Measurements from ENCODE around the gene ETV6. TPM values are rescaled to one million over a fixed set of nuclear protein-coding genes. Genes with fewer than 3 reads are reported as not detected.

ETV6 gene
- total and polyA plus RNA-seq, 2 of the 8 experiments (the other 6 are each of a cell fraction or from before 2014, with no cell fraction given) = 5.5 to 23.9 TPM

- TF ChIP-seq ASH2L (IDR thresholded peaks at IDR 0.05; ENCODE audit: low read length) = no peak
- TF ChIP-seq SRF (IDR thresholded peaks at IDR 0.05; ENCODE audit: low read depth, low read length) = no peak
- TF ChIP-seq KDM5A (IDR thresholded peaks at IDR 0.05; ENCODE audit: low read length) = no peak
- no peak for TF ChIP-seq GTF2F1 (IDR thresholded peaks at IDR 0.05; ENCODE audit: borderline replicate concordance, low read depth, low read length)
- TF ChIP-seq USF2 (IDR thresholded peaks at IDR 0.05; ENCODE audit: low read length) = no peak
- no peak for TF ChIP-seq BRCA1 (IDR thresholded peaks at IDR 0.05; ENCODE audit: low read depth, low read length)
- no peak for TF ChIP-seq RNF2 (IDR thresholded peaks at IDR 0.05; ENCODE audit: borderline replicate concordance, low read depth, low read length, missing control alignments, poor library complexity, severe bottlenecking)
- Histone ChIP-seq H2BK15ac (ENCODE audit: low read length) (no peak overlapping the region), H3K36me3 (ENCODE audit: control insufficient read depth in 2 of 4, insufficient read depth in 4 of 4, low read length in 3 of 4) (no peaks in the 10 kb centered on the region), H4K91ac (replicated peaks; ENCODE audit: insufficient read length, low read length) (no peak overlapping the region), H4K5ac (ENCODE audit: insufficient read length, low read depth, low read length) (no peak overlapping the region), H3K4ac (replicated peaks; ENCODE audit: insufficient read length, low read depth, low read length) (no peak overlapping the region), H3K79me2 (ENCODE audit: control insufficient read depth in 1 of 2, insufficient read depth in 2 of 2, low read length in 2 of 2) (peaks cover 0 to 8% of the 10 kb centered on the region in 2 experiments; a peak in 2 of 4 replicates), H3K79me1 (ENCODE audit: low read depth, low read length) (peaks cover 3% of the 10 kb centered on the region; the same call in 1 of the 2 replicates), H2AFZ (ENCODE audit: low read length) (no peak overlapping the region), H2BK120ac (replicated peaks; ENCODE audit: low read depth, low read length) (no peak overlapping the region), H3K4me2 (ENCODE audit: insufficient read depth in 1 of 2, low read depth in 2 of 2, low read length in 2 of 2) (no peak overlapping the region), H3K56ac (replicated peaks; ENCODE audit: insufficient read length, low read depth, low read length) (no peak overlapping the region), H2BK20ac (ENCODE audit: low read length) (no peak overlapping the region), H2AK5ac (ENCODE audit: low read depth, low read length) (no peak overlapping the region), H3K27ac (ENCODE audit: low read depth, low read length) (no peak overlapping the region), H2BK12ac (ENCODE audit: low read depth, low read length) (no peak overlapping the region), H2BK5ac (ENCODE audit: low read depth, low read length) (no peak overlapping the region), H3K27me3 (replicated peaks in 1 of 4; ENCODE audit: control insufficient read depth in 3 of 4, extremely low read depth in 1 of 4, insufficient read depth in 3 of 4, low read length in 3 of 4) (no peaks in the 10 kb centered on the region), H3K9ac (replicated peaks in 1 of 4; ENCODE audit: extremely low read depth in 1 of 4, low read depth in 3 of 4, low read length in 3 of 4) (no peak overlapping the region), H3K4me3 (ENCODE audit: extremely low read depth in 1 of 4, insufficient read depth in 2 of 4, low read depth in 3 of 4, low read length in 4 of 4) (no peak overlapping the region), H3K18ac (ENCODE audit: extremely low read depth, low read length) (no peak overlapping the region), H3K14ac (ENCODE audit: insufficient read length) (no peak overlapping the region), H3K9me3 (ENCODE audit: insufficient read depth in 2 of 2, low read depth in 1 of 2, low read length in 1 of 2) (no peaks in the 10 kb centered on the region), H4K20me1 (replicated peaks in 1 of 2; ENCODE audit: control insufficient read depth in 1 of 2, insufficient read depth in 2 of 2, low read length in 2 of 2) (peaks cover 0 to 5% of the 10 kb centered on the region in 2 experiments), H3K23me2 (ENCODE audit: low read depth, low read length) (no peaks in the 10 kb centered on the region), H4K8ac (ENCODE audit: extremely low read depth, insufficient read depth, low read length) (no peak overlapping the region), H3K4me1 (replicated peaks in 1 of 4; ENCODE audit: control insufficient read depth in 3 of 4, insufficient read depth in 4 of 4, low read length in 3 of 4) (peaks cover 0 to 2% (median under 1%) of the 10 kb centered on the region in 4 experiments; a peak in 2 of 7 replicates), H3K23ac (ENCODE audit: insufficient read length) (no peak overlapping the region)
- no peak for DNase-seq (ENCODE audit: low read depth in 1 of 2, low spot score in 2 of 2)
- WGBS, 2 experiments (ENCODE audit: extremely low coverage in 1 of 2, insufficient coverage in 1 of 2, insufficient read length in 1 of 2, insufficient replicate concordance in 2 of 2, low coverage in 1 of 2, low lambda C conversion rate in 2 of 2, missing lambda C conversion rate in 1 of 2) = 94% methylated on average over 3 of the region's 3 CpGs; no CpG with 5 or more reads in 1 of the 2 experiments
- FAIRE-seq = no peak
- CTCF ChIA-PET (ENCODE audit: partially characterized antibody) = no interaction called here
- POLR2A ChIA-PET (ENCODE audit: partially characterized antibody) = no interaction called here
These were observed 46.6 kb downstream of the ETV6 start for GRCh38 chr12:11696084-11696483.

Data from H1 (cell line).